Stomach (tissue), 9 donors: ENCODE results near the gene SERINC5. TPM values are rescaled to one million over a fixed set of nuclear protein-coding genes. Genes with fewer than 3 reads are reported as not detected.

Experiments used
- DNase-seq, 2 donors: peaks; one replicate each; pipeline versions ENCODE4 v3.0.0 to v3.0.0-alpha.2; 2013 to 2019
- H3K27ac ChIP-seq, 5 donors: fragments of 200-600 bp in 4 of 5; sonication (generic) in 4 of 5; one replicate each; pipeline ENCODE4 v1.5.1; 2013 to 2019; ENCODE audit warnings: mild to moderate bottlenecking in 1 of 5, moderate library complexity in 1 of 5
- H3K27me3 ChIP-seq, 3 donors: fragments of 200-600 bp; sonication (generic); one replicate each; pipeline ENCODE4 v1.5.1; 2017 to 2019; ENCODE audit warnings: mixed run types in 1 of 3
- H3K36me3 ChIP-seq, 4 donors: fragments of 200-600 bp; sonication (generic); 1 replicate in 3 of 4; 2 replicates in 1 of 4; pipeline ENCODE4 v1.5.1; 2016 to 2019
- H3K4me1 ChIP-seq, 4 donors: fragments of 200-600 bp; sonication (generic); one replicate each; pipeline ENCODE4 v1.5.1; 2016 to 2019
- H3K4me3 ChIP-seq, 4 donors: fragments of 200-600 bp; sonication (generic) in 3 of 4; one replicate each; pipeline ENCODE4 v1.5.1; 2016 to 2019; ENCODE audit warnings: mild to moderate bottlenecking in 1 of 4
- H3K9me3 ChIP-seq, 4 donors: fragments of 200-600 bp; sonication (generic); one replicate each; pipeline ENCODE4 v1.5.1; 2016 to 2019
- EP300 ChIP-seq: sonication (generic); formaldehyde crosslinking; IDR thresholded peaks from one replicate; pipeline ENCODE4 v1.6.1; 2017; ENCODE audit warnings: antibody characterized with exemption
- POLR2A ChIP-seq, 4 donors: fragments of 450-650 bp; IDR thresholded peaks; one replicate each; pipeline ENCODE4 v1.6.1; 2016; ENCODE audit warnings: antibody characterized with exemption in 4 of 4, control low read depth in 2 of 4, mild to moderate bottlenecking in 1 of 4, moderate library complexity in 1 of 4
- POLR2AphosphoS5 ChIP-seq, 3 donors: sonication (generic); formaldehyde crosslinking; IDR thresholded peaks; one replicate each; pipeline ENCODE4 v1.6.1; 2016; ENCODE audit warnings: antibody characterized with exemption in 3 of 3
- WGBS, 5 donors: extraction: QIAGEN DNeasy Blood & Tissue Kit in 3 of 5; methylation state at CpG; one replicate each; pipeline versions ENCODE4 v1.1.5 to v1.1.7; 2013 to 2018; 5-methylcytosine and 5-hydroxymethylcytosine counted together
- intact Hi-C: fragments of 100-400 bp; cut with DNase I; formaldehyde crosslinking; loops from one replicate; pipeline ENCODE4 v1.15.1; 2023; ENCODE audit warnings: low total_unique reads
- polyA plus RNA-seq, 3 donors: library from polyadenylated mRNA; stranded (reverse); fragments of 200-250 nt; gene quantifications; one replicate each; pipeline ENCODE4 v1.2.3, GENCODE V29; 2013
- total RNA-seq, 5 donors: library from RNA; depleted of rRNA; stranded (reverse); fragments of >200 nt; gene quantifications; one replicate each; pipeline versions ENCODE4 v1.1.0 to v1.2.3, GENCODE V29; 2014 to 2016
- TF ChIP-seq, protein P1 (sequence below), 7 experiments: fragments of 450-650 bp in 4 of 7; fragments of 200-600 bp in 3 of 7; sonication (generic) in 3 of 7; IDR thresholded peaks; one replicate each; pipeline ENCODE4 v1.5.1; 2016 to 2019; ENCODE audit warnings: antibody characterized with exemption in 7 of 7, control low read depth in 2 of 7, mild to moderate bottlenecking in 1 of 7
- donor health status: healthy with polysubstance abuse.
- donor health status: Bipolar disorder and iron deficiency.
- donor health status: healthy.

The SERINC5 gene
- total and polyA plus RNA-seq, 8 donors = 2.4 to 71.4 (median 18.7) TPM

DNA sequence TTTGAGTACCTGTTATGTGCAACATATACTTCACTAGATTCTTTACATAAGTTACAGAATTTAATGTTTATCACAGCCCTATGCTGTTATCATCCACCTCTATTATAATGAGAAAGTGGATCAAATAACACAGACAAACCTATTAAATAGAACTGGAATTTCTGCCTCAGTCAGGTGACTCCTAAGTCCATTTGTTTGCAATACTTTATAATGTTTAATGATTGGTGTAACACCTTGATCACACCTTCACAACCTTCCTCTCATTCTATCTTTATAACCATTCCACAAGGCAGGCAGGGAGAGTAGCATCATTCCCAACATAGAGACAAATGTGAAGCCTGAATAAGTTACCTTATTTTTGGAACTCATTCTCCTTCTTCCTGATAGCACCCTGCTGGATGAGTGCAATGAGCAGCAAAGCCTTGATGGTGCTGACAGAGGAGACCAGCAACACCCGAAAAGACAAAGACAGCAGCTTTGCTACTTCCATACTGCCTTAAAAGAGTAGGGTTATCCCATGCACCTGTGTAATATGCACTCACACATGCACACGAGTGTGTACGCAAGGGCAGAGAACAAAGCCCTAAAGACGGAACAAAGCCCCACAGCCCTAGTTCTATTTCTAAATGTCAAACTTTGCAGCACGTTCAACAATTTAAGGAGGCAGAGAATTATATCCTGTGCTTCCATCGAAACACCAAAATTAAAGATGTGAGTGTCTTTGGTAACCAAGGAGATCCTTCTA, 30.5 kb downstream of the SERINC5 start:
- no peaks in the 10 kb centered on the region for H3K27me3 ChIP-seq
- H3K4me1 ChIP-seq = peaks cover 16 to 44% (median 30%) of the 10 kb centered on the region in 4 donors
- H3K4me3 ChIP-seq = no peak overlapping the region
- 47 to 70% (median 56%) methylated on average over 6 of the region's 6 CpGs for WGBS, 5 donors
- intact Hi-C loops = no loop called here
- H3K27ac ChIP-seq = no peak overlapping the region
- H3K36me3 ChIP-seq = no peaks in the 10 kb centered on the region
- no peaks in the 10 kb centered on the region for H3K9me3 ChIP-seq
- DNase-seq = no peak
- no peak for TF ChIP-seq POLR2AphosphoS5 (IDR thresholded peaks at IDR 0.05)
- TF ChIP-seq, protein P1, sequence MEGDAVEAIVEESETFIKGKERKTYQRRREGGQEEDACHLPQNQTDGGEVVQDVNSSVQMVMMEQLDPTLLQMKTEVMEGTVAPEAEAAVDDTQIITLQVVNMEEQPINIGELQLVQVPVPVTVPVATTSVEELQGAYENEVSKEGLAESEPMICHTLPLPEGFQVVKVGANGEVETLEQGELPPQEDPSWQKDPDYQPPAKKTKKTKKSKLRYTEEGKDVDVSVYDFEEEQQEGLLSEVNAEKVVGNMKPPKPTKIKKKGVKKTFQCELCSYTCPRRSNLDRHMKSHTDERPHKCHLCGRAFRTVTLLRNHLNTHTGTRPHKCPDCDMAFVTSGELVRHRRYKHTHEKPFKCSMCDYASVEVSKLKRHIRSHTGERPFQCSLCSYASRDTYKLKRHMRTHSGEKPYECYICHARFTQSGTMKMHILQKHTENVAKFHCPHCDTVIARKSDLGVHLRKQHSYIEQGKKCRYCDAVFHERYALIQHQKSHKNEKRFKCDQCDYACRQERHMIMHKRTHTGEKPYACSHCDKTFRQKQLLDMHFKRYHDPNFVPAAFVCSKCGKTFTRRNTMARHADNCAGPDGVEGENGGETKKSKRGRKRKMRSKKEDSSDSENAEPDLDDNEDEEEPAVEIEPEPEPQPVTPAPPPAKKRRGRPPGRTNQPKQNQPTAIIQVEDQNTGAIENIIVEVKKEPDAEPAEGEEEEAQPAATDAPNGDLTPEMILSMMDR (IDR thresholded peaks at IDR 0.05) = no peak
- TF ChIP-seq POLR2A (IDR thresholded peaks at IDR 0.05) = no peak
- no peak for TF ChIP-seq EP300

DNA sequence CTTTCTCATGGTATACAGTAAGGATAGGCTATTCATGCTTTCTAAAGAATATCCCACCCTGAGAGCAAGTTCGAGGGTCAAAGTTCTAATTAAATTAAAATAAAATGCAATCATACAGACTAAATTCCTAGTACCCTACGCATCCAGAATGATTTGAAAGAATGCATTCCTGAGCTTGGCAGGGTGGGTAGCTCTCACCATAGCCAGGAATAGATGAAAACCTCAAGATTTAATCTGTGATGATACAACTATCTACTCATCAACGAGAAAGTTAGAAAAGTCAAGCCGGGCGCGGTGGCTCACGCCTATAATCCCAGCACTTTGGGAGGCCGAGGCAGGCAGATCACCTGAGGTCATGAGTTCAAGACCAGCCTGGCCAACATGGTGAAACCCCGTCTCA, 32.3 kb downstream of the SERINC5 start:
- no peak for DNase-seq
- no peak overlapping the region for H3K4me3 ChIP-seq
- peaks cover 21 to 45% (median 33%) of the 10 kb centered on the region in 4 donors for H3K4me1 ChIP-seq
- no peaks in the 10 kb centered on the region for H3K36me3 ChIP-seq
- H3K27me3 ChIP-seq = no peaks in the 10 kb centered on the region
- intact Hi-C loops = no loop called here
- no peaks in the 10 kb centered on the region for H3K9me3 ChIP-seq
- 89 to 95% (median 91%) methylated on average over 9 of the region's 9 CpGs for WGBS, 5 donors
- H3K27ac ChIP-seq = no peak overlapping the region
- TF ChIP-seq EP300 = no peak
- no peak for TF ChIP-seq POLR2AphosphoS5 (IDR thresholded peaks at IDR 0.05)
- TF ChIP-seq, protein P1 (IDR thresholded peaks at IDR 0.05) = no peak
- no peak for TF ChIP-seq POLR2A (IDR thresholded peaks at IDR 0.05)

DNA sequence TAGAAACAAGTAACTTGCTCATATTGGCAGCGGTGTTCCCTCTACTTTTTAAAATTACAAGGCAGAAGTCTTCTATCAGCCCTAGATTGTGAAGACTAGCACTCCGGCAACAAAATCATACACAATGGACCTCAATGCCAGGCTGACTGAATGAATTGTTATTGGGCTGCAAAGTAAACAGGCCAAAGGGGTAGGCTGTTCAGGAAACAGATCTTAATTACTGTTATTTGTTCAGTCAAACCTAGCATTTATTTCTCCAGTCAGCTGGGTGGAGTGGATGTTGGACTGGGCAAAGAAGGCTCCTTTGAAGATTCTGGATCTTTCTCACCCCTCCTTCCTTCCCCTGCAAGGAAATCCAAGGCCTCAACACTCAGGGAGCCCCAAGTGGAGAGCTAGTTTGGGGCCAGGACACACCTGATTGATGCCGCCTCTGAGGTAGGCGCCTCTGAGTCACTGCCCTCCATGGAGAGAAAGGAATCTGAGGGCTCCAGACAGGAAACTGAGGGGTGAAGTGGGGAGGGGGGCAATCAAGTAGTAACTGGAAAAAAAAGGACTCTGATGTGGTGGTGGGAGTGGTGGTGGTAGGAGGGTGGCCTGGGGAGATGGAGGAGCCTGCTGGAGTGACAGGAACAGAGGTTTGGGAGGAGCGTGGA, 35.5 kb downstream of the SERINC5 start:
- DNase-seq = peak in 1 of 2 donors; percentile 48
- Histone ChIP-seq H3K4me3 (no peak overlapping the region), H3K27me3 (no peaks in the 10 kb centered on the region), H3K9me3 (no peaks in the 10 kb centered on the region), H3K27ac (peak overlapping the region; percentile 38 to 76 (median 57)), H3K36me3 (no peaks in the 10 kb centered on the region), H3K4me1 (peaks cover 31 to 59% (median 46%) of the 10 kb centered on the region in 4 donors)
- intact Hi-C loops = no loop called here
- TF ChIP-seq, protein P1 (IDR thresholded peaks at IDR 0.05) = no peak
- TF ChIP-seq POLR2AphosphoS5 (IDR thresholded peaks at IDR 0.05) (peak in 1 of 3 donors; percentile 8), POLR2A (IDR thresholded peaks at IDR 0.05) (no peak)
- 62 to 84% (median 73%) methylated on average over 5 of the region's 5 CpGs for WGBS, 5 donors

DNA sequence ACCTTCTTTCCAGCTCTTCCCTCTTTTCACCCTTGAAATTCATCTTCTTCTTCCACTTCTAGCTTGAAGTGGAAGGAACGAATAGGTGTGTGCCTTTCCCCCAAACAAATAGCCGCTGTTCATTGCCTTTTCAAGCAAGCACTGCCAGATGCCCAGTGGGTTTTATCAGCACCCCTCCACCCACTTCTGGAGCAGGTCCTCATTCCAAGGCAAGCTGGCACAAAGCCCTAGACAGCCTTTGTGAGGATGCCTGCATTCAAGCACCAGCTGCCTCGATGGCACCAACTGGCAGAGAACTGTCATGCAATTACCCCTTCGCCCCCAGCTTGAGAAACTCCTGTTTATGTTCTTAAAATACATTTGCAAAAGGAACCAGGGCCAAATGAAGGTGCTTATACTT, 36.5 kb downstream of the SERINC5 start:
- intact Hi-C loops = no loop called here
- Histone ChIP-seq H3K9me3 (no peaks in the 10 kb centered on the region), H3K27me3 (no peaks in the 10 kb centered on the region), H3K4me1 (peaks cover 31 to 62% (median 45%) of the 10 kb centered on the region in 4 donors), H3K36me3 (no peaks in the 10 kb centered on the region), H3K4me3 (no peak overlapping the region), H3K27ac (peak overlapping the region; percentile 9 to 76 (median 57))
- DNase-seq = peak in 1 of 2 donors; percentile 54
- 35 to 64% (median 47%) methylated on average over 4 of the region's 4 CpGs for WGBS, 5 donors
- TF ChIP-seq POLR2AphosphoS5 (IDR thresholded peaks at IDR 0.05) (no peak), EP300 (no peak), POLR2A (IDR thresholded peaks at IDR 0.05) (no peak)
- TF ChIP-seq, protein P1 (IDR thresholded peaks at IDR 0.05) = no peak
